ENCODE data around the gene TUT1.
"Not testable (repeated sequence)": the region's sequence is repeated elsewhere in the genome, so short reads cannot be mapped to it uniquely, and the experiment has no call there.

TUT1 gene

GRCh38 chr11:62591448-62592145 is at the start of gene TUT1:
Gene TUT1, minus strand, starts transcription at chr11:62591523. Its CDS starts 38 bp downstream, at chr11:62591485.
- peak; percentile 90 to 93 for DNase-seq

- no peak for DNase-seq
Observed at GRCh38 chr11:62632492-62632891, 41.2 kb upstream of the TUT1 start.

DNA sequence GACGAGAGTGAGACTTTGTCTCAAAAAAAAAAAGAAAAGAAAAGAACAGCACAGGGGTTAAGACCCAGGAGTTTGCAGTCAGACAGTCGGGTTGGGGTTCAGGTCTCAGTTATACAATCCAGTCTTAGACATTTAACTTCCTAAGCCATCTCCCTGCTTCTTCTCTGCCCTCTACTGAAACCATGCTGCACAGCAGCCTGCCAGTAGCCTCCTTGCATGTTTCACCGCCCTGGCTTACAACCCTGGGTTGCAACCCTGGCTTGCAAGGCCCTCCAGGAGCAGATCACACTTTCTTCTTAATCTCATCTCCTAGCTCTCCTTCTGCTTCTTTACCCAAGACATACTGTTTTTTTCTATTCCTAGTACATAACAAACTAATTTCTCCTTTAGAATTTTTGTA is 36.4 kb upstream of the TUT1 start:
- no peak for DNase-seq

DNA sequence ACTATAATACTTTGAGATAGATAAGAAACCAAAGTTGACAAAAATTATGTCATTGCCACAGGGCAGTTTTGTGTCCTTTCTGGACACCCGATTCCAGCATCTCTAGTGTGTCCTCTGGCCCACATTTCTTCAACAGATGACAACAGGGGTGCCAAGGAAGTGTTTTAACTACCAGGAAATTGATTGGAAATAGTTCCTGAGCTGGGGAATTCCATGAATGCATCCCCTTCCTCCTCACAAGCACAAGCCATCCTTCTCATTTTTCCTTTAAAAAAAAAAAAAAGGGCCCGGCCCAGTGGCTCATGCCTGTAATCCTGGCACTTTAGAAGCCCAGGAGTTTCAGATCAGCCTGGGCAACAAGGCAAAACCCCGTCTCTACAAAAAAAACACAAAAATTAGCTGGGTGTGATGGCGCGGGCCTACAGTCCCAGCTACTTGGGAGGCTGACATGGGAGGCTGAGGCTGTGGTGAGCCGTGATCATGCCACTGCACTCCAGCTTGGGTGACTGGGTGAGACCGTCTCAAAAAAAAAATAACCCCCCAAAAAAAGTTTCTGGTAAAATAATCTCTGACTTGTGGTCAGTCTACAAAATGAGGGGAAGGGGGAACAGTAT is 31.3 kb upstream of the TUT1 start:
- DNase-seq: no peak

DNA sequence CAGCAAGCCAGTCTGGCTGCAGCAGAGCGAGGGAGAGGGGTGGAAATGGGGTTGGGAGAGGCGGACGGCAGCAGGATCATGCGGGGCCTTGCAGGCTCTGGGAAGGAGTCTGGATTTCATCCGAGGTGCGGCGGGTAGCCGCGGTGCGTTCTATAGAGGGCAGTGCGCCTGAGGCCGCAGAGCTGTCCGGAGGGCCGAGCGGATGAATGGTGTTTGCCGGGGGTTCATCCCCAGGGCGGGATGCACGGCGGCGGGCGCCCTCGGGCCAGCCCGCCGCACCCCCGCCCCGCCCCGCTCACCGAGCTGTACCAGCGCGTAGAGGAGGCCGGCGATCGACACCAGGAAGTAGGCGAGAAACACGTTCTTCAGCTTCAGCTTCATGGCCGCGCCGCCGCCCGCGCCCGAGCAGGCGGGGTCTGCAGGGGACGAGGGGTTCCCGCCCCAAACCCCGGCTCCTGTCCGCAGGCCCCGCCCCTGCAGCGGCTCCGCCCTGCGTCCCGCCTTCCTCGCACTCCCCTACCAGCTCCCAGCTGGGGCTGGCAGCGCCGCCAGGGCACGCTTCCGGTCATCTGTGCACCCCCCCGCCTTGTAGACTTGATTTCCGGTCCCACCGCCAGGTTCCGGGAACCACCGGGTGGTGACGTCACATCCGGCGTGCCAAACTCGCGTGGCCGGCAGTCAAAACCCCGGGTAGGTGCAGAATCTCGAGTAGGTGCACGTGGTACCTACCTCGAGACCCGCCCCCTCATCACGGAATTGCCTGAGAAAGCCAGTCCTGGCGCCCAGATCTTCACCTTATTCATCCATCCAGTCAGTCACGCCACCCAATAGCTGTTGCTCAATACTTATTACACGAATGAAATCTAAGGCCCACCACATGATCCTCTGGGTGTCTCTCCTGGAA is 30.5 kb upstream of the TUT1 start, which contains the start of gene B3GAT3:
B3GAT3 (minus strand) TSS at position 420 of the 904 bp plus-strand sequence; CDS start at position 381, 39 bp downstream.
- DNase-seq: peak; percentile 91 to 94

DNA sequence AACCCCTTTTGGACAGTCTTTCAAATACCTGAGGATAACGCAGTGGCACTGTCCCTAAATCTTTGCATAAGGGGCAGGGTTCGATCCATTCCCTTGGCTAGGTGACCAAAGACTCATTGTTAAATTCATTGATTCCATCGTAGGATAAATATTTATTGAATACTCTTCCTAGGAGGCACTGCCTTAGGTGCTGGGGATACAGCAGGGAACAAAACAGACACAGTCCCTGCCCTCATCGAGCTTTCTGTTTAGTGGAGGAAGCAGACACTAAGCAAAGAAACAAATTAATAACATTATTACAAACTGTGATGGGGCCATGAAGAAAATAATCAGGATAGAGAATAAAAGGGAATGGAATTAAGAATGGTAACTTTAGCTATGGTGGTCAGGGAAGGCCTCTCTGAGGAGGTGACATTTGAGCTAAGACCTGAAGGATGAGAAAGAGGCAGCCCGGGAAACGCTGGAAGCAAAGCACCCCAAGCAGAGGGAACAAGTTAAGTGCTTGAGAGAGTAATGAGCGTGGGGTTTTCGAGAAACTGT is 29.8 kb upstream of the TUT1 start:
- no peak for DNase-seq

GRCh38 chr11:62616957-62617356 is 25.6 kb upstream of the TUT1 start:
- not testable (repeated sequence) for DNase-seq

GRCh38 chr11:62615521-62615920 is 24.2 kb upstream of the TUT1 start:
- DNase-seq: no peak

DNA sequence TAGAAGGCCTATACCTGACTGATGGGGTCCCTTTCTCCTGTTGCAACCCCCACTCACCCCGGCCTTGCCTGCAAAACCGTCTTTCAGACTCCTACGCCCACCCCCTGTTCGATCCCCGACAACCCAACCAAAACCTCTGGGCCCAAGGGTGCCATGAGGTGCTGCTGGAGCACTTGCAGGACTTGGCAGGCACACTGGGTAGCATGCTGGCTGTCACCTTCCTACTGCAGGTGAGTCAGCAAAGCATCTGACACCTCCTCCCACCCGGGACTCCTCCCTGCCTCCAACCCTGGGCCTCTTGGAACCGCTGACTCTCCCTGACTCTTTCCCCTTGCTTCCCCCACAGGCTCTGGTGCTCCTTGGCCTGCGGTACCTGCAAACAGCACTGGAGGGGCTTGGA is 23.0 kb upstream of the TUT1 start:
- peak in 1 of 2 donors; percentile 32 for DNase-seq

DNA sequence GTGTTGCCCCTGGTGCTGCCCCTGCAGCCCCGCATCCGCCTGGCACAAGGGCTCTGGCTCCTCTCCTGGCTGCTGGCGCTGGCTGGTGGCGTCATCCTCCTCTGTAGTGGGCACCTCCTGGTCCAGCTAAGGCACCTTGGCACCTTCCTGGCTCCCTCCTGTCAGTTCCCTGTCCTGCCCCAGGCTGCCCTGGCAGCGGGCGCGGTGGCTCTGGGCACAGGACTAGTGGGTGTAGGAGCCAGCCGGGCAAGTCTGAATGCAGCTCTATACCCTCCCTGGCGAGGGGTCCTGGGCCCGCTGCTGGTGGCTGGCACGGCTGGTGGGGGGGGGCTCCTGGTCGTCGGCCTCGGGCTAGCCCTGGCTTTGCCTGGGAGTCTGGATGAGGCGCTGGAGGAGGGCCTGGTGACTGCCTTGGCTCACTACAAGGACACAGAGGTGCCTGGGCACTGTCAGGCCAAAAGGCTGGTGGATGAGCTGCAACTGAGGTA is 22.0 kb upstream of the TUT1 start:
- DNase-seq: no peak

GRCh38 chr11:62612366-62613290 is 21.3 kb upstream of the TUT1 start, which contains the start of the genes EML3 and ROM1:
Gene EML3, minus strand, starts transcription at chr11:62612775. Its CDS starts 318 bp downstream, at chr11:62612457.
Gene ROM1, plus strand, starts transcription at chr11:62613257. Its CDS starts 25 bp downstream, at chr11:62613282.
- DNase-seq: peak; percentile 82 to 86

GRCh38 chr11:62611705-62612365 is 20.5 kb upstream of the TUT1 start:
- DNase-seq: peak; percentile 37 to 45

GRCh38 chr11:62610814-62611704 is 19.7 kb upstream of the TUT1 start:
- DNase-seq: no peak

DNA sequence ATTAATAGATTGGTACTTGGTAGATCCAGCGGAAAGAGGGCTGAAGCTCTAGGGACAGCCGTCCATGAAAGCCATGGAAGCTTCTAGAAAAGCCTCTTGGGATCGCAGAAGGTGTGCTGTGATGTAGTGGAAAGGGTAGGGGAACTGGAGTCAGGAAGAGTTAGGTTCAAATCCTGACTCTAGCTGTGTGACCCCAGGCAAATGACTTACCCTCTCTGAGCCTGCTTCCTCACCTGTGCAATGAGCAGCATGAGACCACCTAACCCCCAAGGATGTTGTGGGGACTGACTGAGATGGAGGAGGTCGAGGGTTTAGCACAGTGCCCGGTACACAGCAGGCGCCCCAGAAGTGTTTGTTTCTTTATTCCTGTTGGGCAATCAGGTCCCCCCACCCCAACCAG is 19.1 kb upstream of the TUT1 start:
- no peak for DNase-seq

GRCh38 chr11:62608776-62609175 is 17.5 kb upstream of the TUT1 start:
- DNase-seq: no peak

GRCh38 chr11:62607714-62608113 is 16.4 kb upstream of the TUT1 start:
- DNase-seq: no peak

- DNase-seq: no peak
Observed at GRCh38 chr11:62605902-62606301, 14.6 kb upstream of the TUT1 start.

DNA sequence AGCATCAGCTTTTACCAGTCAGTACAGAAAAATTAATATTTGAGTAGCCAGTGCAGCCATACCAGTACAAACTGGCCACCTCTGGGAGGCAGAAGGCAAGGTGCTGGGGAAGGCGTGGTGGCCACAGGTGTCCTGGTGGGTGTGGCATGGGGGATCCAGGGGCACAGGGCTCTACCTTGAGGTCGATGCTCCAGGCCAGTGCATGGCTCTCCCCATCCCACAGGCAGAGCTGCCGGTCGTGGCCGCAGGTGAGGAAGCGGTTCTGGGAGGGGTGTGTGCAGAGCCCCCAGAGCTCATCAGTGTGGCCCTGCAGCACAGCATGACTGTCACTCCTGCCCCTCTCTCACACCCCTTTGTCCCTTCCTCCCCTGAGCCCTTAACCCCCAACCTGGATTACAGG is 14.1 kb upstream of the TUT1 start:
- no peak for DNase-seq

GRCh38 chr11:62604460-62605120 is 13.3 kb upstream of the TUT1 start:
- no peak for DNase-seq

Data from stimulated activated CD4-positive, alpha-beta T cell treated with anti-CD3 and anti-CD28 coated beads, Interleukin-2, amount 100 ng/mL, for 48 hours (primary cell).